ENCODE data around the gene SH2D7.

Gene SH2D7

DNA sequence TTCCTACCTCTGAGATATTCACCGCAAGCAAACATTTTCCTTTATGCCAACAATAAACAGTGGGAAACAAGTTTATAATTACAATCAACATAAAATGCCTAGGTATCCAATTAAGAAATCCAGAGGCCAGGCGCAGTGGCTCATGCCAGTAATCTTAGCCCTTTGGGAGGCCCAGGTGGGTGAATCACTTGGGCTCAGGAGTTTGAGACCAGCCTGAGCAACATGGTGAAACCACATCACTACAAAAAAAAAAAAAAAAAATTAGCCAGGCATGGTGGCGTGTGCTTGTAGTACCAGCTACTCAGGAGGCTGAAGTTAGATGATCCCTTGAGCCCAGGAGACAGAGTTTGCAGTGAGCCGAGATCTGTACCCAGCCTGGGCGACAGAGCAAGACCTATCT is 32.1 kb upstream of the SH2D7 start:
- no peak for DNase-seq (ENCODE audit: low read depth in 2 of 2)

DNA sequence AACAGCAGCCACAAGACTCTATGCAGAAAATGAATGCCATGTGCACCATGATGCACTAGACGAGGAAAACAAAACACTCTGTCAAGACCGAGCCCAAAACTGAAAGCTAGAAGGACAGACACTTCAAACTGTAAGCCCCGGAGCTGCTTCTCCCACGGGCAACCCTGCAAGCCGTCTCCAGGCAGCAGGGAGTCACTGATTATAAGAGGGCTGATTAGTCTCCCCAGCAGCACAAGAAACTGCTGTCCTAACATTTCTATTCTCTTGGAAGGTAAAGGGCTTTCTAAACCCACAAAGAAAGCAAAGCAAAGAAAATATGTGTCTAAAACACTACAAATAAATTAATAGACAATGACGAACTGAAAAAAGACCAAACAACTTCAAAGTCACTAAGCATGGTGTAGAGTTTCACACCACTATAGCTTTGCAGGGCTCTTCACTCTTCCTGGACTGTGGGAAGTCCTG is 30.4 kb upstream of the SH2D7 start:
- no peak for DNase-seq (ENCODE audit: low read depth in 2 of 2)

DNA sequence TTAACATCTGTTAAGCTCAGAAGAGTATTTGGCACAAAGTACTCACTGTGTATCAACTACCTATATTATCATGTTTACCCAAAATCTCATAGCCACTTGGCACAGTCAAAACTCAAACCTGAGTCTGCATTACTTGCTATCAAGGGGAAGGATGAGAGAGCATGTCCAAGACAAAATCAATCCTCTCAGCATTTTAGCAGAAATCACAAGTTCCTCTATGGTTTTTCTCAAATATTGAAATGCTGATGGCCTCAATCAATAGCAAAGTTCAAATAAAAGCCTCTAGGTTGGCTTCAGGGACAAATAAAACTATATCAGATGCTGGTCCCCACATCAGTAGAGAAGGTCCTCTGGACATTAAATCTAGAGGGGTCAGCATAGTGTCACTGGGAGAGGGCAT is 29.1 kb upstream of the SH2D7 start:
- no peak for DNase-seq (ENCODE audit: low read depth in 2 of 2)

- no peak for DNase-seq (ENCODE audit: low read depth in 2 of 2)
Observed at GRCh38 chr15:78063970-78064385, 28.4 kb upstream of the SH2D7 start.

GRCh38 chr15:78064544-78064943 is 27.8 kb upstream of the SH2D7 start:
- peak; percentile 59 to 61 for DNase-seq (ENCODE audit: low read depth in 2 of 2)

GRCh38 chr15:78065284-78065872 is 27.0 kb upstream of the SH2D7 start:
- peak; percentile 94 for DNase-seq (ENCODE audit: low read depth in 2 of 2)

GRCh38 chr15:78065973-78066946 is 26.1 kb upstream of the SH2D7 start:
- no peak for DNase-seq (ENCODE audit: low read depth in 2 of 2)

DNA sequence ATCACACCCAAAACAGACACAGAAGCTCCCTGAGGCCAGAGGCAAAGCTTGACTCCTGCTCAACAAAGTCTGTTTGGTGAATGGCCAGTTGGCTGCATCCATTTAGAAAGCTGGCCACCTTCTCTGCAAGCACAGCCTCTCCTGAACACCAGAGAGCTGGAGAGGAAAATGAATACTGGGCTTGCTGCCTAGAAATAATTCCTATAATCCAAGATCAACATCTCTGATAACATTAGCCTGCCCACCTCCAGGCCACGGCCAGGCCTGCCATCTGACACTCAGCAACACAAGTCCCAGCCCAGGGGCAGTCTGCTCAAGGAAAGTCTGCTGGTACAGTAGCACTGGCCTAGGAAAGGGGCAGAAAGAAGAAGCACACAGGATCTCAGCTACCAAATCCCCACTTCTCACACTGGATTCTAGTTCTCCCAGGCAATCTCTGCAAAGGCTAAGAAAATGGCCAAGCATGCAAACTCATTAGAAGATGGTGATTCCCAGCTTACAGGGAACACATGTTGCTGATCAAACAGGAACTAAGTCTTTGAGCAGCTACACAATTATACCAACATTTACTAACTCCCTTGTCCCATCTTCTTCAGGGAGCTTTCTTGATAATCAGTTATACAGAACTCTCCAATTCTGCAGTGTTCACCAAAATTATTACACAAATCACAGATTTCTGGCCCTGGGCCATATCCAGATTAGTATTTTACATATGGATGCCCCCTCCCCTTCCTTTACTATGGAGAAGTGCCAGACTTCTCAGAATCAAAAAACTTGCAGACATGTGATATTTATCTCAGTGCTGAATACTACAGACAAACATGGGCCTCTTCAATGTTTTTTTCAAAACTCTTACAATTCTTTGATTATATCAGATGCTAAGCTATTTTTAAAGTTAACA is 24.8 kb upstream of the SH2D7 start:
- DNase-seq (ENCODE audit: low read depth in 2 of 2): no peak

GRCh38 chr15:78069052-78069414 is 23.3 kb upstream of the SH2D7 start:
- no peak for DNase-seq (ENCODE audit: low read depth in 2 of 2)

DNA sequence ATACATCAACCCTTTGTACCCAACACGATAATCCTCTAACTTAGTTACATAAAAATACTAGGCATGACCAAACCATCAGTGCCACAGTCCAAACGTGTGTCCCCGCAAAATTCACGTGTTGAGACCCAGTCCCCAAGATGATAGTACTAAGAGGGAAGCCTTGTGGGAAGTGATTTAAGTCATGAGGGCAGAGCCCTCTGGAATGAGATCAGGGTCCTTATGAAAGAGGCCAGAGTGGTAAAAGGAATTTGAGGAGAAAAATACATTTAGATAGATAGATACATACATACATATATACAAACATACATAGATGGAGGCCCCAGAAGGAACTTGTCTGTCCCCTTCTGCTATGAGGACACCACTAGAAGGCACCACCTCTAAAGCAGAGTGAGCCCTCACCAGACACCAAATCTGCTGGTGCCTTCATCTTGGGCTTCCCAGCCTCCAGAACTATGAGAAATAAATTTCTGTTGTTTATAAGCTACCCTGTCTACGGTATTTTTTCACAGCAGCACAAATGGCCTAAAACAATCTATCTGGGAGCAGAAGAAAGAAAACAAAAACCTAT is 22.8 kb upstream of the SH2D7 start:
- no peak for DNase-seq (ENCODE audit: low read depth in 2 of 2)

GRCh38 chr15:78070049-78070700 is 22.2 kb upstream of the SH2D7 start:
- no peak for DNase-seq (ENCODE audit: low read depth in 2 of 2)

DNA sequence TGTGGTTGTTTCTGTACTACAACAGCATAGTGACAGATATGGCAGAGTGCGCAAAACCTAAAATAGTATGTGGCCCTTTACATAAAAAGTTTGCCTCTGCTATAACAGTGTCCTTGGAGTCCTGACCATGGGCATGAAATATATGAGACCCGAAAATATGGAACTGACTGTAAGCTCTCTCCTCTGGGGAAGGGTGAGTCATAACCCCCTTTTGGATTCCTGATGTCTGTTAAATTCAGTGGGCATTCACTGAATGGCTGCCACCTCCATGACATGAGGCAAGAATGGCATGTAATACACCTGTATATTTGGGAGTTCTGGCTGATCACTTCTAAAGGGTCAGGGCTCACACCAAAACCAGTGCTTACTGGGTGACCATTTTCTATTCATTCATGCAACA is 21.0 kb upstream of the SH2D7 start:
- DNase-seq (ENCODE audit: low read depth in 2 of 2): no peak

DNA sequence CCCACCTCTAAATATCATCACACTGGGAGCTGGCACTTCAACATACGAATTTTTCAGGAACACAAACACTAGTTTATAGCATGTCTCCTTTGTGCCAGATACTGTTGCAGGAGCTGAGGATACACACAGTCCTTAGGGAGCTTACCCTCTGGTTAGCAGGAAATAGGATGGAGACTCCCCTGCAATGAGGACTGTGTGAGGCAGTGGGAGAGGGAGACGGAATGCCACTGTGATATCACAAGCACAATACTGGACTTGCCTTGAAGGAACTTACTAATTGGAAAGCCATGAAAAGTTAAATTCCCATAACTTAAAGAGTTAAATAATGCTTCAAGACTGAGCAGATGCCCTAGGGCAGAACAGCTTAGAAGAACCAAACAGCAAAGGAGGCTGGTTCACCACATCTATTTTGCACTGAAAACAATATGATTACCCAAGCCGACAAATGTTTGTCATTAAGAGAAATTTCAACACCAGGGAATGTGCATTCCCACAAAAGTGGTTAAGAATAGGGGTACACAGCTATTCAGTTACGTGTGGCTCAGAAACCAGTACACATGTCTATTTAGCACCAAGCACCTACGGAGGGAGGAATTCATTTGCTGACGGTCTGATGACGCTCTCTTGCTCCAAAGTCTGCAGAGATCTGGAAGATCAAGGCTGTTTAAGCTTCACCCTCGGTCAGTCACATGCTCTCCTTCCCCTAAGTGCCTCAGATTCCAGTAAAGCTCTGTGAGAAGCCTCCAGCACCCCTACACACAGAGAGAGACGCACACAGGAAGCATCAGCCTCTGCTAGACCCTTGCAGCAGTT is 20.1 kb upstream of the SH2D7 start:
- peak; percentile 71 to 73 for DNase-seq (ENCODE audit: low read depth in 2 of 2)

DNA sequence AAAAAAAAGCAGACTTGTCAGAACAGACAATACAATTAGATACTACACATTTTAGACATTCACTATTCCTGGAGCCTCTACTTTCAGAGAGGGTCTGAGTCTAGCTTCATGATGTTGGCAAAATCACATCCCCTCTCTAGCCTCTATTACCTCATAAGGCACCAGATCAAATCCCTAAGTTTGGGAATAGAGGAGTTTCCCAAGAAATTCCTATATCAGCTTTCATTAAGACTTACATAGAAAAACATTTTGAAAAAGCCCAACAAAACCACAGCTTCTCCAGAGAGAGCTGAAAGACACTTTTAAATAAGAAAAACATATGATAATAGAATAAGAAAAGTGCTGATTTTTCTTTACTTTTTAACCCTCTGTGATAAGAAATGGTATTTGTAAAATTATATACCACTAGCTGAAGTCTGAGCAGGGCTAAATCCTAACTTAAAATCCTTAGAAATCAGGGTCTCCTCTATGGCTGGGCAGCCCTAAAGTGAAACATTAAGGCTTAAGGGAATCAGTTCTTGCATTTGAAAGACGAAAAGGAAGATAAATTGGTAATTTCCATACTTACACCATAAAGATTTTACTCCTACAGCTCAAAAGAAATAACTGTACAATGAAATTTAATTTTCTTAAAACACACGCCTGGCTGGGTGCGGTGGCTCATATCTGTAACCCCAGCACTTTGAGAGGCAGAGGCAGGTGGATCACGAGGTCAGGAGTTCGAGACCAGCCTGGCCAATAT is 19.1 kb upstream of the SH2D7 start:
- DNase-seq (ENCODE audit: low read depth in 2 of 2): no peak

- DNase-seq (ENCODE audit: low read depth in 2 of 2): peak; percentile 74 to 75
Observed at GRCh38 chr15:78075490-78076230, 16.7 kb upstream of the SH2D7 start.

GRCh38 chr15:78076231-78077052 is 15.9 kb upstream of the SH2D7 start:
- DNase-seq (ENCODE audit: low read depth in 2 of 2): no peak

GRCh38 chr15:78077053-78077870 is 15.1 kb upstream of the SH2D7 start, which contains the start of gene TBC1D2B:
TBC1D2B (minus strand) TSS chr15:78077711; CDS start chr15:78077652, 59 bp downstream.
- DNase-seq (ENCODE audit: low read depth in 2 of 2): no peak

Data from fibroblast of skin of left quadriceps (primary cell).